ENCODE measurements around the gene RDH12.

DNA sequence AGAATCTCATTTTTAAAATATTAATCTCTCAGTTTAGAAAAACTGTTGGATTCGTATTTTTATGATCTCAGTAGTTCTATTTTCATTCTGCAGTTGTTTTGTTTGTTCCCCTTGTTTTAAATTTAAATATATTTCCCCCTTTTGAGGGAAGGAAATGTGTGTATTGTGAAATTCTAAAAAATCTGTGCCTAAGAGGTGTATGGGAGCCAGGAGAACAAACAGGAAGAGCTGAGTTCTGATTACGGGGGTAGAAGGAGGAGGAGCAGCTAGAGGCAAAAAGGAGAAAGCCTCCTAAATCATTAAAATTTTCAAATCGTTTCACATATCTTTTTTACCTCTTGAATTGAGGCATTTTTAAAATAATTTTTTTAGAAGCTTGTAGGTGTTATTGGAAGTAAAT is 2.3 kb downstream of the RDH12 start:
- TF ChIP-seq, protein P1, sequence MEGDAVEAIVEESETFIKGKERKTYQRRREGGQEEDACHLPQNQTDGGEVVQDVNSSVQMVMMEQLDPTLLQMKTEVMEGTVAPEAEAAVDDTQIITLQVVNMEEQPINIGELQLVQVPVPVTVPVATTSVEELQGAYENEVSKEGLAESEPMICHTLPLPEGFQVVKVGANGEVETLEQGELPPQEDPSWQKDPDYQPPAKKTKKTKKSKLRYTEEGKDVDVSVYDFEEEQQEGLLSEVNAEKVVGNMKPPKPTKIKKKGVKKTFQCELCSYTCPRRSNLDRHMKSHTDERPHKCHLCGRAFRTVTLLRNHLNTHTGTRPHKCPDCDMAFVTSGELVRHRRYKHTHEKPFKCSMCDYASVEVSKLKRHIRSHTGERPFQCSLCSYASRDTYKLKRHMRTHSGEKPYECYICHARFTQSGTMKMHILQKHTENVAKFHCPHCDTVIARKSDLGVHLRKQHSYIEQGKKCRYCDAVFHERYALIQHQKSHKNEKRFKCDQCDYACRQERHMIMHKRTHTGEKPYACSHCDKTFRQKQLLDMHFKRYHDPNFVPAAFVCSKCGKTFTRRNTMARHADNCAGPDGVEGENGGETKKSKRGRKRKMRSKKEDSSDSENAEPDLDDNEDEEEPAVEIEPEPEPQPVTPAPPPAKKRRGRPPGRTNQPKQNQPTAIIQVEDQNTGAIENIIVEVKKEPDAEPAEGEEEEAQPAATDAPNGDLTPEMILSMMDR (IDR thresholded peaks at IDR 0.05 in 2 of 3, conservative IDR thresholded peaks at IDR 0.05 in 1 of 3; ENCODE audit: borderline replicate concordance in 1 of 3, insufficient read depth in 1 of 3, low read depth in 2 of 3, low read length in 2 of 3), result no peak
- TF ChIP-seq POLR2AphosphoS5 (IDR thresholded peaks at IDR 0.05; ENCODE audit: low read depth, low read length), result no peak
- TF ChIP-seq EZH2phosphoT487 (IDR thresholded peaks at IDR 0.05; ENCODE audit: borderline replicate concordance), result no peak
- no peak for TF ChIP-seq SIN3A (IDR thresholded peaks at IDR 0.05; ENCODE audit: low read depth)
- TF ChIP-seq ATF3 (IDR thresholded peaks at IDR 0.05), result no peak
- no peak for TF ChIP-seq REST (IDR thresholded peaks at IDR 0.05; ENCODE audit: low read depth)
- TF ChIP-seq EZH2 (IDR thresholded peaks at IDR 0.05), result no peak
- no peak for TF ChIP-seq ZFX (IDR thresholded peaks at IDR 0.05)
- TF ChIP-seq CEBPB (IDR thresholded peaks at IDR 0.05; ENCODE audit: low read depth), result no peak
- no peak for TF ChIP-seq ELF1 (IDR thresholded peaks at IDR 0.05; ENCODE audit: borderline replicate concordance, low read depth)
- TF ChIP-seq POLR2A (IDR thresholded peaks at IDR 0.05; ENCODE audit: borderline replicate concordance, extremely low read depth, insufficient read depth, insufficient read length), result no peak
